Measurements from ENCODE around the gene DAND5.
"Not testable (repeated sequence)": the region's sequence is repeated elsewhere in the genome, so short reads cannot be mapped to it uniquely, and the experiment has no call there.

Gene DAND5

GRCh38 chr19:12946092-12946721, 23.2 kb upstream of the DAND5 start:
- DNase-seq (ENCODE audit: low read depth in 3 of 3), result peak; percentile 24 to 47 (median 29)

GRCh38 chr19:12946731-12947496, 22.5 kb upstream of the DAND5 start:
- DNase-seq (ENCODE audit: low read depth in 3 of 3), result no peak

DNA sequence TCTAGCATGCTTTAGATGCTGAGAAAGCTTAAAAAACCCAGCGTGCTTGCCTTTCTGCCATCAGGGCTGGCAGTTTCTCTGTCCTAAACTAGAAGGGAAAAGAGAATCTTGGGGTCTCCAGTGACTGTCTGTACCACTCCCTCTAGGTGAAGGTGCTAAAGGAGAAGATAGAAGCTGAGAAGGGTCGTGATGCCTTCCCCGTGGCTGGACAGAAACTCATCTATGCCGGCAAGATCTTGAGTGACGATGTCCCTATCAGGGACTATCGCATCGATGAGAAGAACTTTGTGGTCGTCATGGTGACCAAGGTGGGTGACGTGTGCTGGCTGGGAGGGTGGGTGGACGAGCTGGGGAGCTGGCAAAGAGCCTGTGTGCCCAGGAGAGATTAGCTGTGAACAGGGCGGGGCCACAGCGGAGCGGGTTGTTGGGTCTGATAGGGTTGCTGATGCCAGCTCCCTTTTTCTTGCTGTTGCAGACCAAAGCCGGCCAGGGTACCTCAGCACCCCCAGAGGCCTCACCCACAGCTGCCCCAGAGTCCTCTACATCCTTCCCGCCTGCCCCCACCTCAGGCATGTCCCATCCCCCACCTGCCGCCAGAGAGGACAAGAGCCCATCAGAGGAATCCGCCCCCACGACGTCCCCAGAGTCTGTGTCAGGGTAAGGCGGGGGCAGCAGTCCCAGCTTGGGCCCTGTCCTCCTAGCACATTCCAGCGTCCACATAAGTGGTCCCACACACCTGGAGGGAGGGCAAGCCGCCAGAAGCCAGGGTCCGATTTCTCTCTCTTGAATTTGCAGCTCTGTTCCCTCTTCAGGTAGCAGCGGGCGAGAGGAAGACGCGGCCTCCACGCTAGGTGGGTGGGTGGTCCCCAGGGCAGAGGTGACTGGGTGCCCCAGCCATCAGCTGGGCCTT, 21.4 kb upstream of the DAND5 start:
- DNase-seq (ENCODE audit: low read depth in 3 of 3), result no peak

DNA sequence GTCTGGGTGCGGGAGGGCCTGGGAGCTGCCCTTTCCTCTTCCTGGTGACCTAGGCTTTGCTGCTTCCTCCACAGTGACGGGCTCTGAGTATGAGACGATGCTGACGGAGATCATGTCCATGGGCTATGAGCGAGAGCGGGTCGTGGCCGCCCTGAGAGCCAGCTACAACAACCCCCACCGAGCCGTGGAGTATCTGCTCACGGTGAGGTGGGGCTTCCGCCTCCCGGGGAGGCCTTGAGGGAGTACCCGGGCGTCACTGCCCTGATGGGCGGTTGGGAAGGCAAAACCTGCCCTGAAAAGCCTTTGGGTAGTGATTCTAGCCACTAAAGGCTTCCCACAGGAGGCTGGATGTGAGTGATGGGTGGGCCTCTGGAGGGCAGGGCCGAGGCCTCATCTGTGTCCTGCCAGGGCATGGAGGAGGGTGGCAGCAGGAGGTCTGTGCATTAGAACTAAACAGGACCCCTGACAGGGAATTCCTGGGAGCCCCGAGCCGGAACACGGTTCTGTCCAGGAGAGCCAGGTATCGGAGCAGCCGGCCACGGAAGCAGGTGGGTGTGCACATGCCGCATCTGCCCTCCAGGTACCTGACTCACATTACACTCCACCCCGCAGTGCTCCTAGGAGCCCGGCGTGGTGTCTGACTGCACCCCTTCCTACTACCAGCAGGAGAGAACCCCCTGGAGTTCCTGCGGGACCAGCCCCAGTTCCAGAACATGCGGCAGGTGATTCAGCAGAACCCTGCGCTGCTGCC, 20.6 kb upstream of the DAND5 start:
- no peak for DNase-seq (ENCODE audit: low read depth in 3 of 3)

DNA sequence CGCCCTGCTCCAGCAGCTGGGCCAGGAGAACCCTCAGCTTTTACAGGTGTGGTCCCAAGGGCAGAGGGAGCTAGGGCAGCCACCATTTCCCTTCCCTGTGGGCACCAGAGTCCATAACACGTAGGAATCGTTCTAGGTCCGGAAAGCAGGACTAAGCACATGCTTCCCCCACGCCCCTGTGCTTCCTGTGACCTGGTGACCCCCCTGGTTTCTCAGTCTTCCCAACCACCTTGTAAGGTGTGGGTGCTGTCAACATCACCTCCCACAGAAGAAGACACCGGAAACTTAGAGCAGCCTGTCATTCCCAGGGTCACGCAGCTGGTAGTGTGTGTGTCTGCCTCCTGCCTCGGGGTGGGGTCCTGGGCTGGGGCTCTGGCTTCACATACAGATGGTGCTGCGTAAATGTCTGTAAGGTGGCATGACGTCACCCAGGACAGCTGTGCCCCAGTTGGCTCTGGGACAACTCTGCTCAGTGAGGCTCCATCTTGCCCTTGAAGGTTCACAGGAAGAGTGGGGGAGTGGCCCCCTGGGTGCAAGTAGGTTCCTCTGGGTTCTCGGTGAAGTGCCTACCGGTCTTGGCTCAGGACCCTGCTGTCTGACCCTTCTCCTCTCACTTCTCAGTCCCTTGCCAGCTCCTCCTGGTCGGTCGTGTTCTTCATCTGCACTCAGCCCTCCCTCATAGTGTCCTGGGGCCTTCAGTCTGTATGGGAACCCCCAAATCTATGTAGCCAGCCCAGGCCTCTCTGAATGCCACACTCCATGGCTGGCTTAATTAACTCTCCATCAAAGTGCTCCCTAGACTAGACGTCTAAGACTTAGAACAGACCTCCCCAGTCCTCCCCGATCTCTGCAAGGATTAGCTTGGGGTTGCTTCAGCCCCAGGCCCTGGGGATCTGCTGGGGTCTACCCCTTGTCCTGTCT, 19.8 kb upstream of the DAND5 start:
- no peak for DNase-seq (ENCODE audit: low read depth in 3 of 3)

GRCh38 chr19:12952050-12952449, 17.3 kb upstream of the DAND5 start:
- DNase-seq (ENCODE audit: low read depth in 3 of 3), result not testable (repeated sequence)

- no peak for DNase-seq (ENCODE audit: low read depth in 3 of 3)
Observed at GRCh38 chr19:12952488-12953137, 16.8 kb upstream of the DAND5 start.

GRCh38 chr19:12953138-12953798, 16.1 kb upstream of the DAND5 start:
- DNase-seq (ENCODE audit: low read depth in 3 of 3), result no peak

- no peak for DNase-seq (ENCODE audit: low read depth in 3 of 3)
Observed at GRCh38 chr19:12953799-12954611, 15.4 kb upstream of the DAND5 start.

- DNase-seq (ENCODE audit: low read depth in 3 of 3), result no peak
Observed at GRCh38 chr19:12954612-12954962, 14.8 kb upstream of the DAND5 start.

DNA sequence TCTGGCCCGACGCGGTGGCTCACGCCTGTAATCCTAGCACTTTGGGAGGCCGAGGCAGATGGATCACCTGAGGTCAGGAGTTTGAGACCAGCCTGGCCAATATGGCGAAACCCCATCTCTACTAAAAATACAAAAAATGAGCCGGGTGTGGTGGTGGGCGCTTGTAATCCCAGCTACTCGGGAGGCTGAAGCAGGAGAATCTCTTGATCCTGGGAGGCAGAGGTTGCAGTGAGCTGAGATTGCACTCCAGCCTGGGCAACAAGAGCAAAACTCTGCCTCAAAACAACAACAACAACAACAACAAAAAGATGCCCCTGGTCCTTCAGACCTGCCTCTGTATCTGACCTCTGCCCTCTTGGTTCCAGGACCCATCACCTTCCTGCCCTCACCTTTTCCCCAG, 13.8 kb upstream of the DAND5 start:
- not testable (repeated sequence) for DNase-seq (ENCODE audit: low read depth in 3 of 3)

DNA sequence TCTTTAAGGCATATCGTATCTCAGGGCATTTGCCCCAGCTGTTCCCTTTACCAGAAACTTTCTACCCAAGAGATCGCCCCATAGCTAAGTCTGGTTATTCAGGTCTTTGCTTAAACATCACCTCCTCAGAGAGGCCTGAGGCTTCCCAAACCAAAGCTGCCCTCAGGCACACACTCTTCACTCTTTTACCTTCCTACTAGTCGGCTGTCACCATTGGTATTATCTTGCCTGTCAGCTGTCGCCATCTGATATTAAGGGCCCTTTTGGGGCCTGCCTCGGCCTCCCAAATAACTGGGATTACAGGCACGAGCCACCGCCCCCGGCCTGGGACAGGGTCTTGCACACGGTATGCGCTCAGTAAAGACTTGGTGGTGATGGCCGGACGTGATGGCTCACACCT, 13.4 kb upstream of the DAND5 start:
- DNase-seq (ENCODE audit: low read depth in 3 of 3), result no peak

DNA sequence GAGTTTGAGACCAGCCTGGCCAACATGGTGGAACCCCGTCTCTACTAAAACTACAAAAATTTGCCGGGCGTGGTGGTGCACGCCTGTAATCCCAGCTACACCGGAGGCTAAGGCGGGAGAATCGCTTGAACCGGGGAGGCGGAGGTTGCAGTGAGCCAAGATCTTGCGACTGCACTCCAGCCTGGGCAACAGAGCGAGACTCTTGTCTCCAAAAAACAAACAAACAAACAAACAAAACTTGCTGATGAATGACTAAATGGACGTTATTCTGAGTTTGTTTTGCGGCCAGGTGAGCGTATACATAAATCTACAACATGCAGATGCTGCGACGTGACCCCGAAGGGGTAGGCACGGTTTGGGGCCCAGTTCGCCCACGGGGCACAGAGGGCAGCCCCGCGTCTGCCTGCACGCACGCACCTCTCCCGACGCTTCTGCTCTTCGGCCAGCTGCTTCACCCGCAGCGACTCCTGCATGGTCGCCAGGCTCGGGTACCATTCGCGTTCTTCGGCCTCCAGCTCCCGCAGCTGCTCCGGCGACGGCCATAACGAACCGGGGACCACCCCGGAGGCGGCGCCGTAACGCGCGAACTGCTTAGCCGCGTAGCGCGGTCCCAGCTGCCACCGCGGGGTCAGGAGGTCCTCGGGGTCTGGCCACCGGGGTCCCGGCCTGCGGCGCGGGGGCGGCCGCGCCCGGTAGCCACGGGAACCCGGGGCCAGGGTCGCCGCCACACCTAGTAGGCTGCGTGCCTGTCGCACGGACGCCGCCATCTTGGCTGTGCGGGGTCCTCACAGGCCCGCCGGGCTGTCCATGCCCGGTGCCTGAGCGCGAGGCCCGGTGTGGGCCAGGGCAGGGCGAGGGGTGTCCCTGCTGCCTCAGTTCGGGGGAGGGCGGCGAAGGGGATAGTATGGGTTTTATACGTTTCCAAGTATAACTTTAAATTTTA, 12.7 kb upstream of the DAND5 start, which contains the start of gene GADD45GIP1:
Gene GADD45GIP1, minus strand, starts transcription at position 778 of the 943 bp plus-strand sequence. Its CDS starts 11 bp downstream, at position 767.
- DNase-seq (ENCODE audit: low read depth in 3 of 3), result peak; percentile 72 to 88 (median 73)

GRCh38 chr19:12957389-12957952, 11.9 kb upstream of the DAND5 start:
- DNase-seq (ENCODE audit: low read depth in 3 of 3), result not testable (repeated sequence)

DNA sequence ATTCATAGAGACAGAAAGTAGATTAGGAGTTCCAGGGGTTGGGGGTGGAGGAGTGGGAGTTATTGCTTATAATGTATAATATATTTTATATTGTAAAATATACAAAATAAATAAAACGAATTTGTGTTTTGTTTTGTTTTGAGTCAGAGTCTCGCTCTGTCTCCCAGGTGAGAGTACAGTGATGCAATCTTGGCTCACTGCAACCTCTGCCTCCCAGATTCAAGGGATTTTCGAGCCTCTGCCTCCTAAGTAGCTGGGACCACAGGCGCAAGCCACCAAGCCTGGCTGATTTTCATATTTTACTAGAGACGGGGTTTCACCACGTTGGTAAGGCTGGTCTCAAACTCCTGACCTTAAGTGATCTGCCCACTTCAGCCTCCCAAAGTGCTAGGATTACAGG, 9.9 kb upstream of the DAND5 start:
- DNase-seq (ENCODE audit: low read depth in 3 of 3), result no peak

- peak; percentile 65 to 86 (median 69) for DNase-seq (ENCODE audit: low read depth in 3 of 3)
Observed at GRCh38 chr19:12965017-12965811, 4.2 kb upstream of the DAND5 start.

Data from stimulated activated CD4-positive, alpha-beta T cell treated with anti-CD3 and anti-CD28 coated beads, TNF-alpha, amount 100 ng/mL, for 24 hours (primary cell).